Panc1 (cell line): ENCODE data around the gene ASB5. TPM values are rescaled to one million over a fixed set of nuclear protein-coding genes. Genes with fewer than 3 reads are reported as not detected.
A peak's percentile ranks its signal among the peaks of the same experiment; 100 is the strongest.

Source experiments
- ATAC-seq: fragments of 200-7000 bp; cut with Tn5 transposase; 2 replicates; pipeline ENCODE4 v1.9.1; 2020; ENCODE audit warnings: mild to moderate bottlenecking, moderate library complexity
- BruUV-seq: library from RNA; stranded (reverse); fragments of 400-500 nt; replicated peaks from 2 replicates; lab custom pipeline; 2021; lab: Mats Ljungman, UMichigan
- CTCF ChIA-PET: fragments of 300-600 bp; sonication (Branson Sonifier 250); formaldehyde crosslinking; loops from one replicate; lab custom pipeline; 2022; ENCODE audit warnings: antibody characterized with exemption; lab: Charles Lee
- POLR2A ChIA-PET: fragments of 300-600 bp; sonication (Branson Sonifier 250); formaldehyde crosslinking; loops from one replicate; lab custom pipeline; 2022; ENCODE audit warnings: antibody characterized with exemption; lab: Charles Lee
- DNase-seq: peaks from one replicate; pipeline ENCODE4 v3.0.0-alpha.2; 2010; ENCODE audit warnings: low read depth, low spot score
- H3K27ac ChIP-seq: 2 replicates; pipeline ENCODE4 v1.5.1; 2011; ENCODE audit warnings: mild to moderate bottlenecking, low read length, inconsistent platforms
- H3K27me3 ChIP-seq: fragments of 200-500 bp; sonication (Bioruptor generic); 2 replicates; pipeline ENCODE4 v1.6.0; 2014; ENCODE audit warnings: low read length, inconsistent platforms; ENCODE audit not compliant: control insufficient read depth, insufficient read depth
- H3K36me3 ChIP-seq: fragments of 200-500 bp; sonication (Bioruptor generic); 2 replicates; pipeline ENCODE4 v1.5.1; 2014; ENCODE audit warnings: inconsistent platforms, mild to moderate bottlenecking, low read length, moderate library complexity; ENCODE audit not compliant: control insufficient read depth, insufficient read depth
- H3K4me1 ChIP-seq: 2 replicates; pipeline ENCODE4 v1.5.1; 2011; ENCODE audit warnings: inconsistent platforms, mild to moderate bottlenecking, low read length, moderate library complexity; ENCODE audit not compliant: control insufficient read depth, insufficient read depth
- H3K4me3 ChIP-seq, 2 experiments: 2 replicates each; pipeline ENCODE4 v1.5.1; 2011 to 2012; ENCODE audit warnings: low read depth in 2 of 2, low read length in 2 of 2, mild to moderate bottlenecking in 2 of 2, inconsistent platforms in 1 of 2, moderate library complexity in 1 of 2
- H3K9me3 ChIP-seq: fragments of 200-500 bp; sonication (Bioruptor generic); 2 replicates; pipeline ENCODE4 v1.5.1; 2014; ENCODE audit warnings: low read depth, mild to moderate bottlenecking, inconsistent platforms, low read length, moderate library complexity; ENCODE audit not compliant: control insufficient read depth, insufficient read depth
- CTCF ChIP-seq: fragments of 450-650 bp; IDR thresholded peaks from 2 replicates; pipeline ENCODE4 v1.5.1; 2017; ENCODE audit warnings: mild to moderate bottlenecking
- POLR2AphosphoS5 ChIP-seq: IDR thresholded peaks from 2 replicates; pipeline ENCODE4 v1.6.1; 2012; ENCODE audit warnings: mild to moderate bottlenecking, low read depth, low read length, moderate library complexity
- REST ChIP-seq, 2 experiments: IDR thresholded peaks; 2 replicates each; pipeline ENCODE4 v1.6.1; 2011 to 2012; ENCODE audit warnings: low read depth in 2 of 2, control low read depth in 1 of 2, low read length in 1 of 2, mild to moderate bottlenecking in 1 of 2, moderate library complexity in 1 of 2; ENCODE audit not compliant: insufficient read depth in 1 of 2
- SIN3A ChIP-seq: IDR thresholded peaks from 2 replicates; pipeline ENCODE4 v1.6.1; 2012; ENCODE audit warnings: low read depth, mild to moderate bottlenecking, low read length, moderate library complexity, borderline replicate concordance; ENCODE audit not compliant: insufficient read depth
- TCF7L2 ChIP-seq: IDR thresholded peaks from 2 replicates; pipeline ENCODE4 v1.6.1; 2011; ENCODE audit warnings: mild to moderate bottlenecking, low read depth, low read length, inconsistent platforms
- in situ Hi-C: cut with HindIII; loops from 2 replicates; pipeline ENCODE4 v1.10.0; 2016; ENCODE audit warnings: low sequenced_read_pairs, low pct_unique_long_range_greater_than_20kb
- intact Hi-C: fragments of 100-400 bp; cut with micrococcal nuclease; formaldehyde crosslinking; loops from one replicate; pipeline ENCODE4 v1.10.0; 2022; ENCODE audit not compliant: unreplicated experiment
- total RNA-seq: library from RNA; stranded (reverse); gene quantifications from one replicate; pipeline ENCODE4 v1.2.1, GENCODE V29; 2021; ENCODE audit not compliant: unreplicated experiment

Gene ASB5
- total RNA-seq, 1 experiment from 2014 or later, result not detected

- Histone ChIP-seq H3K27ac (no peak overlapping the region), H3K4me3 (no peak overlapping the region), H3K9me3 (no peaks in the 10 kb centered on the region), H3K36me3 (no peaks in the 10 kb centered on the region), H3K27me3 (no peaks in the 10 kb centered on the region), H3K4me1 (no peaks in the 10 kb centered on the region)
- intact Hi-C loops, result no loop called here
- ChIA-PET CTCF (no interaction called here), POLR2A (no interaction called here)
- TF ChIP-seq REST (IDR thresholded peaks at IDR 0.05; ENCODE audit: insufficient read depth in 1 of 2, low read depth in 2 of 2, low read length in 1 of 2) (no peak), CTCF (no peak), POLR2AphosphoS5 (no peak), TCF7L2 (no peak), SIN3A (no peak)
- ATAC-seq, result no peak
- in situ Hi-C loops, result no loop called here
- no TSS peak for BruUV-seq
- DNase-seq, result no peak
Measured at GRCh38 chr4:176238826-176239225, 30.2 kb downstream of the ASB5 start.

GRCh38 chr4:176238157-176238610, 30.8 kb downstream of the ASB5 start:
- ATAC-seq (no peak), DNase-seq (peak; percentile 13)
- Histone ChIP-seq H3K4me3 (no peak overlapping the region), H3K27me3 (no peaks in the 10 kb centered on the region), H3K36me3 (no peaks in the 10 kb centered on the region), H3K27ac (no peak overlapping the region), H3K9me3 (no peaks in the 10 kb centered on the region), H3K4me1 (no peaks in the 10 kb centered on the region)
- intact Hi-C loops (no loop called here), in situ Hi-C loops (no loop called here)
- TF ChIP-seq REST (IDR thresholded peaks at IDR 0.05; ENCODE audit: insufficient read depth in 1 of 2, low read depth in 2 of 2, low read length in 1 of 2), result no peak
- TF ChIP-seq CTCF, result no peak
- no peak for TF ChIP-seq TCF7L2
- TF ChIP-seq POLR2AphosphoS5, result no peak
- no peak for TF ChIP-seq SIN3A
- CTCF ChIA-PET, result no interaction called here
- no TSS peak for BruUV-seq
- POLR2A ChIA-PET, result interaction anchor here (1.1 kb wide), 1 partner anchor 236 kb away, joined by 3 read pairs; no protein-coding TSS in a partner anchor
